ENCODE results near the gene EXOC6B.

DNA sequence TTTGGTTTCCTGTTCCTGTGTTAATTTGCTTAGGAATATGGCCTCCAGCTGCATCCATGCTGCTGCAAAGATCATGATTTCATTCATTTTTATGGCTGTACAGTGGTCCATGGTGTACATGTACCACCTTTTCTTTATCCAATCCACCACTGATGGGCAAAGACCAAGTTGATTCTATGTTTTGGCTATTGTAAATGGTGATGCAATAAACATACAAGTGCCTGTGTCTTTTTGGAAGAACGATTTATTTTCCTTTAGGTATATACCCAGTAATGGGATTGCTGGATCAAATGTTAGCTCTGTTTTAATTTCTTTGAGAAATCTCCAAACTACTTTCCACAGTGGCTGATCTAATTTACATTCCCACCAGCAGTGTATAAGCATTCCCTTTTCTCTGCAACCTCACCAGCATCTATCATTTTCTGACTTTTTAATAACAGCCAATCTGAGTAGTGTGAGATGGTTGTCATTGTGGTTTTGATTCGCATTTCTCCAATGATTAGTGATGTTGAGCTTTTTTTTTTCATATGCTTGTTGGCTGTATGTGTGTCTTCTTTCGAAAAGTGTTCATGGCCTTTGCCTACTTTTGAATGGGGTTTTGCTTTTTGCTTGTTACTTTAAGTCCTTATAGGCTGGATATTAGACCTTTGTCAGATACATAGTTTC lies 19.4 kb downstream of the EXOC6B start:
- TF ChIP-seq YY1 (IDR thresholded peaks at IDR 0.05; ENCODE audit: insufficient read depth, insufficient read length) (no peak), ZNF274 (IDR thresholded peaks at IDR 0.05; ENCODE audit: low read depth, low read length) (no peak)

All from NT2/D1 (cell line).